NCI-H2227 treated with DMSO at 0.1 percent for 48 hours (cell line): ENCODE measurements around the gene SEMA4F.
"Not testable (repeated sequence)": the region's sequence is repeated elsewhere in the genome, so short reads cannot be mapped to it uniquely, and the experiment has no call there.

Experiments used
- DNase-seq: peaks from one replicate; lab custom pipeline; 2025; lab: John Stamatoyannopoulos, UW

Gene SEMA4F, protein sequence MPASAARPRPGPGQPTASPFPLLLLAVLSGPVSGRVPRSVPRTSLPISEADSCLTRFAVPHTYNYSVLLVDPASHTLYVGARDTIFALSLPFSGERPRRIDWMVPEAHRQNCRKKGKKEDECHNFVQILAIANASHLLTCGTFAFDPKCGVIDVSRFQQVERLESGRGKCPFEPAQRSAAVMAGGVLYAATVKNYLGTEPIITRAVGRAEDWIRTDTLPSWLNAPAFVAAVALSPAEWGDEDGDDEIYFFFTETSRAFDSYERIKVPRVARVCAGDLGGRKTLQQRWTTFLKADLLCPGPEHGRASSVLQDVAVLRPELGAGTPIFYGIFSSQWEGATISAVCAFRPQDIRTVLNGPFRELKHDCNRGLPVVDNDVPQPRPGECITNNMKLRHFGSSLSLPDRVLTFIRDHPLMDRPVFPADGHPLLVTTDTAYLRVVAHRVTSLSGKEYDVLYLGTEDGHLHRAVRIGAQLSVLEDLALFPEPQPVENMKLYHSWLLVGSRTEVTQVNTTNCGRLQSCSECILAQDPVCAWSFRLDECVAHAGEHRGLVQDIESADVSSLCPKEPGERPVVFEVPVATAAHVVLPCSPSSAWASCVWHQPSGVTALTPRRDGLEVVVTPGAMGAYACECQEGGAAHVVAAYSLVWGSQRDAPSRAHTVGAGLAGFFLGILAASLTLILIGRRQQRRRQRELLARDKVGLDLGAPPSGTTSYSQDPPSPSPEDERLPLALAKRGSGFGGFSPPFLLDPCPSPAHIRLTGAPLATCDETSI

DNA sequence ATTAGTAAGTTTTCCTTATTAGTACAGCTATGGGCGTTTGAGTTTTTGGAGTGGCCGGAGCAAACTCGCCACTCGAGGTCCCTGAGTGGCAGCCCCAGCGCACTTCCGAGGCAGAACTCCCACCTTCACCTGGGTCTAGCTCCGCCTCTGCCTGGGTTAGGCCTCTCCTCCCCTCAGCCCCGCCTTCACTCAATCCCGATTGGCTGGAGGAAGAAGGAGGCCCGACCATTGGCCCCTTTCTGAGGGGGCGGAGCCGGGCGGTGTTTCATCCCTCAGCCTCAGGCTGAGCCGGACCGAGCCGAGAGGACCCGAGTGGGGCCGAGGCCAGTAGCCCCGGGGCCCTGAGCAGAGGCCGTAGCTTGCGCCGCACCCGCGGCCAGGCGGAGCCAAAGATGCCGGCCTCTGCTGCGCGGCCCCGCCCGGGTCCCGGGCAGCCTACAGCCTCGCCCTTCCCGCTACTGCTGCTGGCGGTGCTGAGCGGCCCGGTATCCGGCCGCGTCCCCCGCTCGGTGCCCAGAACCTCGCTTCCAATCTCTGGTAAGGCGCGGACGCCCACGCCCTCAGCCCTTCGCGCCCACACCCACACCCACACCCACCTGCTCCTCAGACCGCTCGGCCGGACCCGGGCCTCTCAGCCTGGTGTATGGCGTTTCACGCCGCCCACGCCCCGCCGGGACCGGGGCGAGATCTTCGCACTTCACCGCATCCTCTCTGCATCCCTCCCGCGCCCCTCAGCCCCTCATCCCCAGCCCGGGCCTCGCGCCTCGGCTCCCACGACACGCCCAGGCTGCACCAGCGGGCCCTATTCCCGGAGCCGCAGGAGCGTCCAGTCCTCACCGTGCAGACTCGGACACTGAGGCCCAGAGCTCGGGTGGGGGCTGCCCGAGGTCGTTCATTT lies at the start of gene SEMA4F:
Gene SEMA4F (plus strand): TSS at position 263 of the 898 bp plus-strand sequence. CDS start 130 bp downstream, at position 393.
- DNase-seq = peak; percentile 97

DNA sequence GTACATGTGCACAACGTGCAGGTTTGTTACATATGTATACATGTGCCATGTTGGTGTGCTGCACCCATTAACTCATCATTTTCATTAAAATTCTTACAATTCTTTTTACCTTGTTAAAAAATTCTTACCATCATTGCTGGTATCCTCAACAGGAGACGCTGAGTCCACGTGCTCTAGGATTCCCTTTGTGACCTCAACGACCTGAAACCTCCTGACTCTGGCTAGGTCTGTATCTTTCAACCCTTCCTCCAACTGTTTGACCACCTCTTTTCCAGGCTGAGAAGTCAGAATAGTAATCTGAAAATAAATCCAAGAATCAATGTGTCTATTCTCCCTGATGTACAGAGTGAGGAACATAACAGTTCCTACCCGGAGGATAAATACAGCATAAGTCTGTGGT lies 47.1 kb upstream of the SEMA4F start:
- DNase-seq = no peak

DNA sequence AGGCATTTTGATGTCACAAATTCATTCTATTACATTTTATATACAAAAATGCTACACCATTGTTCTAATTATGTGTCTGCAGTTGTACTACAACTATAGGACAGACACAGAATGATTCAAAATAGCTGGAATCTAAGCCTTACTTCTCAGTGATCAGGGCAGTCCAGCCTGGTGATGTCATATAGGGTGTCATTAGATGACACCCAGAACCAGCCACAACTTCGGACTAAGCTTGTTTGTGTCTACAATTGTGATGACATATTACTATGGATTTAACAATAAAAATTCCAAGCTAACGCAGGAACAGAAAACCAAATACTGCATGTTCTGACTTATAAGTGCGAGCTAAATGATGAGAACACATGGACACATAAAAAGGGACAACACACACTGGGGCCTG lies 36.9 kb upstream of the SEMA4F start:
- DNase-seq = no peak

DNA sequence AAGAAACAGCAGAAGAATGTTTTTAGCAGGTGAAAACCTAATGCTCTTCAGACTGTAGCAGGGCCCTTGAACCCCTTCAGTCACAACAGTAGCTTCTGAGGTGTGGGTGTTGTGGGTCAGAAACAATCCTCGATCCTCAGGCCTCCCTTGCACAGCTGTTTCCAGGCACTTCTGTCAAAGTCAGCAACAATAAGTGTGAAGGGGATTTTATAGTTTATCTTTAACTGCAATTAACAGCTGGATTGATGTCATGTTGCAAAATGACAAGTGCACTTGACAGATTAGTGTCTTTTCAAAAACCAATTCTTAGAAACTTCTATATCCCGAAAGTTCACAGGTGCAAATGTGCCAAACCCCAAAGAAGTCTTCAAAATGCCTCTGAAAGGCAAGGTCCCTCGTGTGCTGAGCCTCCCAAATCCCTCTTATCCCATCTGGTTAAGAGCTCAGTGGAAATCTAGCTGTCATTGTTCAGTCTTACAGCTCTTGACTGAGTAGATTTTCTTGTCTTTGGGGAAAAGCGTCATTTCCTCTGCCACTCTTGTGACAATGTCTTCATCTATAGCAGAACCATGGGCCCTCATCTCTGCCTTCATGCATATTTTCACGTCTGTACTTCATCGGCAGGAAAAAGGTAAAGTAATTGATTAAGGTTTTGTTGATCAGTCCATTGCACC lies 35.5 kb upstream of the SEMA4F start:
- no peak for DNase-seq

DNA sequence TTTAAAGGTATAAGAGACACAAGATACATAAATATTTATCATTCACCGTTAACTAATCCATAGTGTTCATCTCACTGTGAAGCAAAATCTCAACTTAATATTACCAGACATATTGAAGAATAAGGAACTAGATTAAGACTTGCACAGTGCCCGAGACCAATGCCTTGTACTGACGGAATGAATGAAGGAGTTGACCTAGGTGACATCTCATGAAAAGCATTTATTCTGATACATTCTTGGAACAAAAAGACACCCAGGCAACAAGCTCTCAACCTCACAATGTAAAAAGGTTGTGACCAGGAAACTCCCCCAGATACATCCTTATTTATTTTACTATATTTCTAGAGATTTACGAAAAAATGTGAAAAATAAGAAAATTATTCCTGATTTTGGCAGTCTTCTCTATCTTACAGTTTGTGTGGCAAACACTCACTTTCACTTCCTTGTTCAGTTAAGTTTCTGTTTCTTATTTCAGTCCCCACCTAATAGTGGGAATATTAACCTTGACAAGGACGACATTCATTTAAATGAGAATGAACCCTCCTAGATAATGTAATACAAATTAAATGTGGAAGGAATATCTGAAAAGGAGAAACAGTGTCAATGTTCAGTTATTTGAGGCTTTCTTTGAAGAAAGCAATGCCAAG lies 34.3 kb upstream of the SEMA4F start:
- no peak for DNase-seq

DNA sequence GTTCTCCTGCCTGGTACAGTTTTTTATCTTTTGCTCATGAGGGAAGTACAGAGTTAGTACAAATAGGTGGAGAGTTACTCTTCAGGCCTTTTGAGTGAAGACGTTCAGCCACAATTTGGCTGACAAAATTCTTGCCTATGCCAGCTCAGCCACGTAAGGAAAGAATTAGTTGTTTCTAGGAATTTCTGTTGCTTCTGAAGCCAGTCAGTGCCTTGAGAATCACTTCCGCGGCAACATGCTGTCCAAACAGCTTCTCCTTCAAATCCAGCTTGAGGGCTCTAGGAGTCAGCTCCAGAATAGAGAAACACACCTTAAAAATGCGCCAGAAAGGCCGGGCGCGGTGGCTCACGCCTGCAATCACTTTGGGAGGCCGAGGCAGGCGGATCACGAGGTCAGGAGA lies 33.4 kb upstream of the SEMA4F start:
- DNase-seq = no peak

DNA sequence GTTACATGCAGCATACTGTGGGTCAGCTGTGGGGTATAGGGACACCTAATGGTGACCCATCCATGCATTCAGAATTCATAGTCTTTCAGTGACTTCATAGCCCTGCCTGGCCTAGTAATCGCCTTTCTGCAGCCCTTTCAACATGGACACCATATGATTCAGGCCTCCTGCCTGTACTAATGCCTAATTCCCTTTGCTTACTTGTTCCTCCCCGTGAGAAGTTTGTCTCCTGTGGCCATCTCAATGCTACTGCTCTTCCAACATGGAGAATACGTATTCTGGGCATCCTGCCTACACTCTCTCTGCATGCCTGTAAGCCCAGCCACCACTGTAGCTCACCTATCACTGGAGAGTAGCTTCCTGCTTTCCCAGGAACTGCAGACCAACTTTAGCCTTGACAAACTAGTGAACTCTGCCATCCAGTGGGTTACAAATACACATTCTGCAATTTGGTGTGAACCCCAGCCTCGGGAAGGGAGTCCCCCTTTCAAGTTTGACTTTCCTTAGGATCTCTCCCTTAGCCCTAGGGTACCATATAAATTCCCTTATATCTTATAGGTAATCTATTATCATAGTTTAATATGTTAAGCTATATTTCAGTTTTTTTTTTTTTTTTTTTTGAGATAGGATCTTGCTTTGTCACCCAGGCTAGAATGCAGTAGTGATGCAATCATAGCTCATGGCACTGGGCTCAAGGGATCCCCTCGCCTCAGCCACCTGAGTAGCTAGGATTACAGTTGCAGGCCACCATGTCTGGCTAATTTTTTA lies 28.2 kb upstream of the SEMA4F start:
- no peak for DNase-seq

DNA sequence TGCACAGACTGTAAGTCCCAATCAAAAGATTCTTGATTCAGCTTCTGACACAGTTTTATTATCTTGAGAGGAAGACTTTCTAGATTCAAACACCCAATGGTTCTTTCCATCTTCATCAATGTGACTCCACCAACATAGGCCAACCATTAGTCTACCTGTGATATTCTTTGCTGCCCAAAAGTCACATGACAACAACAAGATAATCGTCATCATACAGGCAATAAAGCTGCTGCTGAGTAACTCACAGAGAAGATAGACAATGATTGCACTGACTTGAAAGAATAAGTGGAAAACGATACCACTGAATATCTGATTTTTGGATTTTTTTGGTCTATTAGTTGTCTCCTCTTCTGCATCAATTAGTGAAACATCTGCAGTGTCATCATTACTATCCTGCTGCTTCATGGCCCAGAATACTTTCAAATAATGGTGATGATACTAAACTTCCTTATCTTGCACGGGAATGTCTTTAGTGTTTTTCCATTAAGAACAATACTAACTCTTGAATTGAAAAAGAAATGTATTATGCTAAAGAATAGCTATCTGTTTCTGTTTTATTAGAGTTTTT lies 25.4 kb upstream of the SEMA4F start:
- no peak for DNase-seq

DNA sequence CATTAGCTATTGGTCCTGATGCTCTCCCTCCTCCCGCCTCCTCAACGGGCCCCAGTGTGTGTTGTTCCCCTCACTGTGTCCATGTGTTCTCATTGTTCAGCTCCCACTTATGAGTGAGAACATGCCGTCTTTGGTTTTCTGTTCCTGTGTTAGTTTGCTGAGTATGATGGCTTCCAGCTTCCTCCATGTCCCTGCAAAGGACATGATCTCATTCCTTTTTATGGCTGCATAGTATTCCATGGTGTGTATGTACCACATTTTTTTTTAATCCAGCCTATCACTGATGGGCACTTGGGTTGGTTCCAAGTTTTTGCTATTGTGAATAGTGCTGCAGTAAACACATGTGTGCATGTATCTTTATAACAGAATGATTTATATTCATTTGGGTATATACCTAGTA lies 23.6 kb upstream of the SEMA4F start:
- DNase-seq = not testable (repeated sequence)

DNA sequence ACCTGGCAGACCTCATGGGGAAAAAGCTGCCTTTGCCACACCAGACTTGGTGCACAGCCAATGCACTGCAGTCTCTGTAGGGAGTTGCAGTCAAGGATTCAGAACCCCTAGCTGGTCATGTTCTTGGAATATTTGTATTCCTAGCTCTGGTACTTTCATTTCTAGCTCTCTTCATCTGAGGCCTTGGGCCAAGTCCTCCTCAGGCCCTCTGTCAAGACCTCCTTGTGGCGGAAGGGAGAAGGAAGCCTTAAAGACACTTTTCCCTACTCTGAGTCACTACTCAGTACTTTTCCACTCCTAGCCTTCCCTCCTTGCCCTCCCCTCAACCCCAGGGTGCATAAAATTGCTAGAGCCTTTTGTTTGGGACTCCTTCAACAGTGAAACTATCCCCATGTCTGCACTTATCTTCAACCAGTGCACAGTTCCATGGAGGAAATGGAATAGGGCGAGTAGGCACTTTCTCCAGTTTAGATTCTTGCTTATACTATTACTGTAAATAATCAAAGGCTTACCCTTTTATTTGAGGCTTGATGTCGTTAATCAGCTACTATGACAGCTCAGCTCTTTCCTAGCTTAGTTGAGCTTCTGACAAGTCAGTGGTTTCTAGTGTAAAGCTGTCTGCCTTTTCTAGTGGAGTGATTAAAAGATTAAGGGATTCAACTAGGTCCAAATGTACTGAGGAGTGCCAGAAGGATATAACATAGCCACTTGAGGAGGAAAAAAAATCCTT lies 21.7 kb upstream of the SEMA4F start:
- no peak for DNase-seq

DNA sequence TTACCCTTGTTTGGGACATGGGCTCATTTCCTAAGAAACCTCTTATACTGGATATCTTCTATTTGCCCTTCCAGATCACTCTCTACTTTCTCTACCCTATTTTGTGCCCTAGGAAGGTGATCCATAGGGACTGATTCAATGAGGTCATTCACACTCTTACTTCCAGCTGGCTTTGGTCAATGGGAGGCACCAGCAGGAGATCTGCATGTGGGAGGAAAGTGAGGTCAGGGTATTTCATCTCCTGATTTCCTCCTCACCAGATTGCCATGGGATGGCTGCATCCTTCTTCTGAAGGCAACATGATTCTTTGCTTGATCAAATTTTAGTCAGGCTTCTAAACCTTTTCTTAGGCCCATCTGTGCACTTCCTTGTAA lies 21.1 kb upstream of the SEMA4F start:
- DNase-seq = no peak

DNA sequence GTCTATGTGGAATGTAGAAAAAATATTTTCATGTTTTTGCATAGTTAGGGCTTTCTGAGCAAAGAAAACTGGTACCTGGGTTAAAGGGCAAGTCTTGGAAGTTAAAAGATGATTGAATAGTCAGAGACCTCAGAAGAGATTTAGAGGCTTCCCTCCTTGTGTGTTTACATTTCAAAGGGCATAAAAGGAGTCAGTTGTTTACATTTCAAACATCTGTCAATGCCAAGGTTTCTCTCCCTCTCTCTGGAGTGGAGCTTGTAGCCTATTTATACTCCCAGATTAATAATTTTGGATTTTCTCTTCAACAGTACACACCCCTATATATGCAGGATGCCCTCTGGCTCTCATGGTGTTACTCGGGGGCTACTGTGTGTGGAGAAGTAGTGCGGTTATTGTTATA lies 14.5 kb upstream of the SEMA4F start:
- no peak for DNase-seq

DNA sequence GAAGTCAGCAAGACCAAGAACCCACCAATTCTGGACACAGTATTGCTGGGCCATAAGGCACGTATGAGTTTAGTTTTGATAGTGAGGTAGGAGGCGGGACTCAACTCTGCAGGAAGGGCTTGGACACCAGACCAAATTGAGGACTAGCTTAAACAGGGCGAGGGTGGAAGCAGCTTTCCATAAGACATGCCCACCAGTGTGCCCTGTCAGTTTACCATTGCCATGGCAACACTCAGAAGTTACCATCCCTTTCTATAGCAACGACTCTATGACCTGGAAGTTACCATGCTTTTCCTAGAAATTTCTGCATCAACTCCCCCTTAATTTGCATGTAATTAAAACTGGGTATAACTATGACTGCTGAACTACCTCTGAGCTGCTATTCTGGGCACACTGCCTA lies 8.7 kb upstream of the SEMA4F start:
- no peak for DNase-seq

DNA sequence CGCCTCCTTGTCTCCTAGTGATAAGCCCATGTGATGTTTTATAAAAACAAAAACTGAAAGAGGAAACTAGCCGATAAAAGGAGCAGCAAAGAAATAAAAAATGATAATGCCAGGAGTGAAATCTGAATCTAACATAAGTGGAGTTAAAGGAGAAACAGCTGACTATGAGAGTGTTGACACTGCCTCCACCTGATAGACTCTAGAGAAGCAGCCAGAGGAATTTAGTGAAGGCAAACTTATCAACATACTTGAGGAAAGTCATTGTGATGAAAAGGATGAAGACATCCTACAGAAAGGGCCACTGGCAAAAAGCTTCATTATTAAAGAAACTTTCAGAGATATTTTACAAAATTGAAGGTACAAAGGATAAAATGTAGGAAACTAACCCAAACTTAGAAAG lies 7.8 kb upstream of the SEMA4F start:
- no peak for DNase-seq

DNA sequence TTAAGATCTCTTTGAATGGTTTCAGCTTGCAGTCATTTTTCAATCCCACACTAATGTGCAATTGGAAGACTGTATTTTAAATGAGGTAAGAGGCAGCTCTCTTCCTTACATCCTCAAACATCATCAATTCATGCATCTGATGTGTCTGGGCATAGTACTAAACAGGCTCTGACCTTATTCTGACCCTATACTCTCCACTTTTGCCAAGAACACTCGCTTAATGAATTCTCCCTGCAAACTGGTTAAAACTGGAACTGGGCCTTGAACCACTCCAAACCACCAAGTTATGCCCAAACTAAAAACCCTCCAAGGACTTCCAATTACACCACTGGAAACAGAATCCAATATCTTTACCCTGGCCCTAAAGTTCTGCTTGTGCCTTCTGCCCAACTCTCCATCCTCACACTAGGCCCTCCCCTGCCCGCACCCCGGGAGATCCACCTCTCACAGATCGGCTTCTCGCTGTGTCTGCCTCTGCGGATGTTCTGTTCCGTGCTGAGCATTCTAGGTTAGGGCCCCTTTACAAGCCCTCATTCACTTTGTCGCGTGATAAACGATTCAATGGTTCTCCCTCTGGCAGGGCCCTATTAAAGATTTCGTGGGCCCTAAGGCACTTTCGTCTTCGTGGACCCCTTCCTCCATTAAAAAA lies 7.1 kb upstream of the SEMA4F start:
- DNase-seq = no peak

DNA sequence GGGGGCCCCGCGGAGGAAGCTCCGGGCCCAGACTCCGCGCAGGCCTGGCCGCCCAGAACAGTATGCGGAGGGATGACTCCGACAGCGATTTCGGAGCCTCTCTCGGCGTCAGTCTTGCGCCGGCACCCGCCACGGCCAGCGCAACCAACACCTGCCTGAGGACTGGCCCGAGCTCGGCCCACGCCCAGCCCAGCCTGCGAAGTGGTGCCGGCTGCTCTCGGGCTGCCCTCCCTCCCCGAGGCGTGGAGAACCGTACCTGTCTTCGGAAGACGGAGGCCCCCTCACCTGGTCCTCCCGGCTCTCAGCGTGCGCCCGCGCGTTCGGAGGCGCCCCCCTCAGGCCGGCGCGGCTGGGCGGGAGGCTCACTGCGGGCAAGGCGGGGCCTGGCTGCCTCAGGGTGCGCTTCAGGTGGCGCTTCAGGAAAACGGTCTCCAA lies 6.0 kb upstream of the SEMA4F start, which contains the start of gene M1AP:
Gene M1AP (minus strand): TSS at position 322 of the 435 bp plus-strand sequence. CDS start 8,055 bp downstream, outside the sequence.
- DNase-seq = no peak

DNA sequence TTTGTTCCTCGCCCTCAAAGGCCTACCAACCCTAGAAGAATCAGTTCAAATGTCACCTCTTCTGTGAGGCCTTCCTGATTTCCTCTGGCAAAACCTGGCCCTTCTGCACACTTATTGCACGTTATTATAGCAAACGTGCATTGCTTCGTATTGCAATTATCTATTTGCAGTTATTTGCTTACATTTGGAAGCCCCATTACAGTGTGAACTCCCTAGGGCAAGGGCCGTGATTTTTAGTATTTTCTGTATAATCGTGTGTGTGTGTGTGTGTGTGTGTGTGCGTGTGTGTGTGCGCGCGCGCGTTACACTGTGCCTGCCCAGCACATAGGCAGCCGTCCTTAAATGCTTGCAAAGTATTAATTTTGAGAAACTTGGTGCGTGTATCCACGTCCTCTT lies 460 bp upstream of the SEMA4F start:
- no peak for DNase-seq

DNA sequence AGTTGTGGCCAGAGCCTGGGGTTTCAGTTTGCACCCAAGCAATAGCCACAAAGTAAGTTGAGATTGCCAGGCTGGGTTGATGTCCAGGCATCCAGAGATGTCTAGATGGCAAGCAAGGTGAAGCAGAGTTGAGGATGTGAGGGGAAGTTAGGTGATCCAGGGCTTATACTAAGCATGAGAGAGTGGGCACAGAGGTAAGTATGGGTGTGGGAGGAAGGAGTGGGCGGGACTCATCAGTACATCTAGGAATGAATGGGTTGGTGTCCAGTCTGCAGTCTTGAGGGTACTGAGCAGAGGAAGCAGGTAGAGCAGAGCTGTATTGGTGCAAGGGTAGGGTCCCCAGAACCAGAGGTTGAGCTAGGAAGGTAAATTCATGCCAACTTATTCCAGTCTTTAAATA lies 1.5 kb downstream of the SEMA4F start:
- no peak for DNase-seq

DNA sequence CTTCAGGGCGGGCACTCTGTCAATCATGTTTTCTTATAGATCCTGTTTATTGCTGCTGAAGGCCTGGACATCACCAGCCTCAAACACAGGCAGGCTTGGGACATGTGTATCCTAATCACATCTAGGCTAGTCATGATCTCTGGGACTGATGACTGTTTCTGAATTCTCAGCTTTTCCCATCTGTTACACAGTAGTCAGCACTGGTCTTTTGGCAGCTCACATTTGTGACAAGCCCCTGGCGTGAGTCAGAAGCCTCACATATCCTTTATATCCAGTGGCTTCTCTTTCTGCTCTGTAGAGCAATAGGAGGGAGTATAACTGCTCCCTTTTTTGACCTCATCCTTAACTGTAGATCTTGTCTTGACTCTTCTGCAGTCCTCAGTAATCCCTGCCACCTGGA lies 4.5 kb downstream of the SEMA4F start:
- DNase-seq = no peak
